Measurements from ENCODE around the gene PFDN1.

DNA sequence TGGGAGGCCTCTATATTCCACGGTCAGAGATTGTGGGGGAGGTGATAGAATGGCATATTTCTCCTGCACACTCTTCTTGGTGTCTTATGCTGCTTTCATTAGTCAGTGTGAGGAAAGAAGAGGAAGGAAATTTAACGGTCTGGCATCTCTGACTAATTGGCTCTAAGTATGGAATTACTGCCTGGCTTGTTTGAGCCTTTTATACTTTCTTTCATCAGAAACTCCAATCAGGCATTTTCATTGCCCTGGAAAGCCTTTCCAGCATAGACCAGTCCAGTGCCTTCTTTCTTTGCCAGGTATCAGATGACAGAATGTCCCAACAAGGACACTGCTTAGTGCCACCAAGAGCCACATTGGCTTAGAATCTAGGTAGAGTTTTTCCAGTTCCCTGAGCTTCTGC, 97.7 kb downstream of the PFDN1 start:
- TF ChIP-seq, protein P1, sequence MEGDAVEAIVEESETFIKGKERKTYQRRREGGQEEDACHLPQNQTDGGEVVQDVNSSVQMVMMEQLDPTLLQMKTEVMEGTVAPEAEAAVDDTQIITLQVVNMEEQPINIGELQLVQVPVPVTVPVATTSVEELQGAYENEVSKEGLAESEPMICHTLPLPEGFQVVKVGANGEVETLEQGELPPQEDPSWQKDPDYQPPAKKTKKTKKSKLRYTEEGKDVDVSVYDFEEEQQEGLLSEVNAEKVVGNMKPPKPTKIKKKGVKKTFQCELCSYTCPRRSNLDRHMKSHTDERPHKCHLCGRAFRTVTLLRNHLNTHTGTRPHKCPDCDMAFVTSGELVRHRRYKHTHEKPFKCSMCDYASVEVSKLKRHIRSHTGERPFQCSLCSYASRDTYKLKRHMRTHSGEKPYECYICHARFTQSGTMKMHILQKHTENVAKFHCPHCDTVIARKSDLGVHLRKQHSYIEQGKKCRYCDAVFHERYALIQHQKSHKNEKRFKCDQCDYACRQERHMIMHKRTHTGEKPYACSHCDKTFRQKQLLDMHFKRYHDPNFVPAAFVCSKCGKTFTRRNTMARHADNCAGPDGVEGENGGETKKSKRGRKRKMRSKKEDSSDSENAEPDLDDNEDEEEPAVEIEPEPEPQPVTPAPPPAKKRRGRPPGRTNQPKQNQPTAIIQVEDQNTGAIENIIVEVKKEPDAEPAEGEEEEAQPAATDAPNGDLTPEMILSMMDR (IDR thresholded peaks at IDR 0.05), result no peak
- no peak for TF ChIP-seq POLR2A (IDR thresholded peaks at IDR 0.05)
